T1000 (cell line): ENCODE results near the gene SGCA.

Source experiments
- DNase-seq: peaks from one replicate; lab custom pipeline; 2025; ENCODE audit warnings: mixed read lengths; lab: John Stamatoyannopoulos, UW

Gene SGCA

DNA sequence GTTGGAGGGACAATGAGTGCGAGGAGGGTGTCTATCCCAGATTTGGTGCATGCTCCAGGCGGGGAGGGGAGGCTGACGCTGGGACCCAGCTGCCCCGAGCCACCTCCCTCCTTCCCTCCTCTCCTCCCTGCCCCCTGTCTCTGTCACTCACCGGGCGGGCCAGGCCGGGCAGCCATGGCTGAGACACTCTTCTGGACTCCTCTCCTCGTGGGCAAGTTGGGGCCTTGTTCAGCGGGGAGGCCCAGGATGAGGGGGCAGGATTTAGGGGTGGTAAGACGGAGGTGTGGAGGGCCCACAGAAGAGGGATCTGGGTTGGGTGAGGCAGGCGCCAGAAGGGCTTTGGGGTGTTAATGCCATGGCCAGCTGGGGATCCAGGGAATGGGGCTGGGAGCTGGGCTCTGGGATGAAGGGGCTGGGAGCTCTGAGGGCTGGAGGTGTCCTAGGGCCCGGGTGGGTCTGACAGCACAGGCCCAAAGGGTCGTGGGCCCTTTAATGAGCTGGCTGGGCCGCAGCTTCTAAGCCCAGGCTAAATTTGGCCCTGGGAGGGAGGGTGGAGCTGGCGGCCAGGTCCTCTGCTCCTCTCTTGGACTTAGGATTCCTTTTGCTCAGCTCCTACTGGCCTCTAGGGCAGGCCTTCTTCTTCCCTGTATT lies at the start of gene SGCA:
Gene SGCA (plus strand): TSS at position 139 of the 651 bp plus-strand sequence. CDS start 36 bp downstream, at position 175.
- no peak for DNase-seq

DNA sequence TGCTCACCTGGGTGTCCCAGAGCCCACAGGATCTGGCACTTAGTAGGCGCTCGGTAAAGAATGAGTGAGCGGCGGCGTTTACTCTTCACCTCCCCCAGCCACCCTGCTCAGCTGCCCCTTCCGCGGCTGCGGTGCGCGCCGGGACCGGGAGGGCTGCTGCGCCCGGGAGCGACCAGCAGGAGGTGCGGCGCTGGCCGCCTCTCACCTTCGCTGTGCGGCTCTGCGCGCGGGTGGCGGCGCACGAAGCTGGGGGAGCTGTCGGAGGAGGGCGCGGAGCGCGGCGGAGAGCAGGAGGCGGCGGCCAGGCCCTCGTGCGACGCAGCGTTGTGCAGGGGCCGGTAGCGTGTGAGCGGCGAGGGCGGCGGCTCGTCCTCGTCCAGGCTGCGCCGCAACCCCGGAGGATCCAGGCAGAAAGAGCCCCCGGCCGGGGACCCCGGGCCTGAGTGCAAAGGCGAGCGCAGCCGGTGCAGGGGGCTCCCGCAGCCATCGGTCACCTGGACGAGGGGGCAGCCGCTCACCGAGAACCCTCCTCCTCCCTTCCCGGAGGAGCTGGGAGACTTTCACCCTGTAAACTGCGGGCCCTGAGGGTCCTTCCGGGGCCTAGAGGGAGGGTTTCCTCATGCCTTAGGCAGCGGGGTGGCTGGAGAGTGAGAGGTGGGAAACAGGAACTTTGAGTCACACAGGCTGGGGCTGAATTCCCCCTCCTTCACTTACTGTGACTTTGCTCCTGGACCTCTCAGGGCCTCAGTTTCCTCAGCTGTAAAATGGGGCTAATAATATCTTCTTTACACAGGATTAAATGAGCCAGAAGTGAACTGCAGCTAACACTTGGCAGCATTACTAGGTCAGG lies 48.4 kb upstream of the SGCA start:
- DNase-seq, result no peak

DNA sequence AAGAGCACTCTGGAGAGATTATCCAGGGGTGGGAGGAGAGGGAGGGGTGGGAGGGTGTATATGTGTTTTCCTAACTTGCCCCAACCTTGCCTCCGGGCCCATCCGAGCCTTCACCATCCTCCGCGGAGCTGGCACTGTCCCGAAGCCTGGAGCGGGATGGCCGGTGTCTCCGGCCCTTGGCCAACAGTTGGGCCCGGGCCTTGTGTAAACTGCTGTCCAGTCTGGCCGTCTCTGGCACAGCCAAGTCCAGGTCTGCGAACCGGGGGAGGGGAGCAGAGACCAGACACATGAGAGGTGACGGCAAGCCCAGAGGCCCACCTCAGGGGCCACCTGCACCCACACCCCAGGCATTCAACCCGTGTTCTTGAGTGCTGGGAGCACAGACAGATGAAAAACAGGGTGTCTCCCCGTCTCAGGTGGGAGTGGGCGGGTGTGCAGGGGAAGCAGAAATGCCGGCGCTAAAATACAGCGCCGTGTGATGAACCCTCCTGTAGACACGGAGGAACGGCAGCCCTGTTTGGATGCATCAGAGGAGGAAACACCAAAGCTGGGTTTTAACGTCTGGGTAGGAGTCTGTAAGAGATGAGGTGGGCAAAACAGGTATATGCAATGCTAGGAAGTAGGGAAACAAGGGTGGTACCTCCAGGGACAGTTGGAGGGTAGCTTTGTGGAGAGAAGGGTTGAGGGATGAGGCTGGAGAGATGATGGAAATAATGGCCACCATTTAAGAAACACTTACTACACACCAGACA lies 47.6 kb upstream of the SGCA start:
- DNase-seq, result no peak

DNA sequence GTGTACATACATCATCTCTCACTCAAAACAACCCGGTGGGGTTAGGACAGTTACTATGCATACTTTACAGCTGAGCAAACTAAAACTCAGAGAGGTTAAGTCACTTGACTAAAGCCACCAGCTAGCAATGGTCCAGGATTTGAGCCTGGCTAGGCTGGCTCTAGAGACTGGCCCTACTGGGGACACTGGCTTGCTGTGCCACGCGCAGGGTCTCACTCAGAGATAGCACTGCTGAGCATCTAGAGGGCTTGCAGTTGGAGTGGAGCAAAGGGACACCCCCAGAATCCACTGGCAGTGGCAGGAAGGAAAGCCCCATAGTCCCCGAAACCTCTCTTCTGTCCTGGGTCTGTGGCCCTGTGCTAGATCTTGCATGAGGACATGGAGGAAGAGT lies 47.0 kb upstream of the SGCA start:
- DNase-seq, result no peak

DNA sequence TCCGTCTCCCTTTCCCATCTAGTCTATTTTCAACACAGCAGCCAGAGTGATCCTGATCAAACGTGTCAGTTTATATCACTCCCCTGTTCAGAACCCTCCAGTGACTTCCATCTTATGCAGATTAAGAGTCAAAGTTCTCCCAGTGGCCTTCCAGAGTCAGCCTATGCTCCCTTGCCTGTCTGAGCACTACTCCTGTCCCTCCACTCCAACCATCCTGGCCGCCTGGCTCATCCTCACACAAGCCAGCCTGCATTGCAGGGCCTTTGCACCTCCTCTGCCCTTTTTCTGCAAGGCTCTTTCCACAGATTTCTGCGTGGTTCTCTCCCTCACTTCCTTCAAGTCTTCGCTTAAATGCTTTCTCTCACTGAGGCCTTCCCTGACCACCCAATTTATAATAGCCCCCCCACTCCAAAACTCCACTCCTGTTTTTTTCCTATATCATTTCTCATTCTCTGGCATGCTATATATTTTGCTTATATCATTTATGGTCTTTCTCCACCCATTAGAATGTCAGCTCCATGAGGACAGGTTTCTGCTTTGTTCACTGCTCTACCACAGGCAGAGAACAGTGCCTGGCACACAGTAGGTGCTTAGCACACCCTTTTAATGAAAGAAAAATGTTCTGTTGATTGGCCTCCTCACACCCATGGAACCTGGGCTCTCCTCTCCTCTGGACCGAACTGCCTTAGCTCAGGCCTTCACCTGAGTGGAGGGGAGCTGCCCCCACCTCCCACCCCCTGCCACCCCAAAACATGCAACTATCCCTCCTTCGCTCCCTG lies 45.1 kb upstream of the SGCA start:
- no peak for DNase-seq

DNA sequence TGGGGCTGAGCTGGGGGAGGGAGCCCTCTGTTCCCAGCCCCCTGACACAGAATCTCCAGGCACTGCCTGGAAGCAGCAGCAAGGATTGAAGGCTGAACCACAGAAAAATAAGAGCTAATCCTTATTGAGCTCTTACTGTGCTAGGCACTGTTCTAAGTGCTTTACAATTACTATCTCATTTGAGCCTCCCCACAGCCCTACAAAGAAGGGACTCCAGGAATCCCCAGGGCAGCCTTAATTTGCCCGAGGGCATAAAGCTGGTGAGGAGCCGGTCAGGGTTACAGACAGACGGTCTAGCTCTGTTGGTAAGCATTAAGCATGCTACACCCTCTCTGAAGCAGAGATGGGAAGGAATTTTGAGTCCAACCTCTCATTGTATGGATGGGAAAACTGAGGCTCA lies 42.9 kb upstream of the SGCA start:
- no peak for DNase-seq

DNA sequence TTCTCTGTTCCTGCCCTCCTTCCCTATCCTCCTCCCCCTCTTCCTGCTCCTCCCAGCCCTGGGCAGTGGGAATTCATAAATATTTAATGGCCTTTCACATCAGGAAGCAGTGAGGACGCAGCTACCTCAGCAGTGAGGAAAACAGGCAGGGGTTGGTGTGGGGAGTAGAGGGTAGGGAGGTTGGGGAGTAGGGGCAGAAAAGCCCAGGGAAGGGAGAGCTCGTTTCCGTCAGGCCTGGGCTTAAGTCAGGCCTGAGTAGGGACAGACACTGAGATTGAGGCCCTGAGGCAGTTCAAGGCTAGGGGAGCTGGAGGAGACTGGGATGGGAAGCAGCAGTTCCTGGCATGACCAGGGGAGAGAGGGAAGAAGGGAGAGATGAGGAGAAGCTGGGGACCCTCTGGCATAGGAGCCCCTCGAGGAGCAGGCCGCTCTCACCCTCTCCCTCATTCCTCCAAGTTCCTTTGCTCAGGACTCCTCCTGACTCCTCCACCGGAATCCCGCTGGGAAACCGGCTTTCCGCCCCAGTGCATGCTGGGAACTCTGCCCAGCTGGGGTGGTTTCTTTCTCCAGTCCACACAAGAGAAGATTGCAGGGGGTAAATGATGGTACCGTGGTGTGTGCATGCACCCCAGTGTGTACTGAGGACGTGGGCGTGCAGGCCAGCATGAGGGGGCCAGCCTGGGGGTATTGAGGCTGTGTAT lies 42.0 kb upstream of the SGCA start:
- DNase-seq, result no peak

DNA sequence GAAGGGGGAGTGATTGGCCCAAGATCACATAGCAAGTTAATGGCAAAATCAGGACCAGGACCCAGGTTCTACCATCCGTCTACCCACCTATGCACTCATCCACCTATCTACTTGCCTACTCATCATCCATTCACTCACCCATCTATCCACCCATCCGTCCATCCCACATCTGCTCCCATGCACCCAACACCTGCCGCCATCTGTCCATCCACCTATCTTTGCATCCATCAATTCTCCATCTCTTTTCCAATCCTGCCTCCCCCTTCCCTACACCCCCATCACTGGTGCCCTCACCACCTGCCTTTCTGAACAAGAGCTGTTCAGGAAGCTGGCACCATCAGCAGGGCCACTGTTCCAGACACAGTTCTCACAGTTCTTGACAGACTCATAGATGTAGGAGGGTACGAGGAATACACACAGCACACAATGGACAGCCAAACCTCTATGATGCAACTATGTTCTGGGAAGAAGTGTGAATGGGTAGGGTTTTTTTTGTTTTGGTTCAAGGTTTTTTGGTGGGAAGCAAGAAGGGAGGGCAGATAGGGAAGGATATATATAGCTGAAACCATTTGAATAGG lies 40.3 kb upstream of the SGCA start:
- no peak for DNase-seq

DNA sequence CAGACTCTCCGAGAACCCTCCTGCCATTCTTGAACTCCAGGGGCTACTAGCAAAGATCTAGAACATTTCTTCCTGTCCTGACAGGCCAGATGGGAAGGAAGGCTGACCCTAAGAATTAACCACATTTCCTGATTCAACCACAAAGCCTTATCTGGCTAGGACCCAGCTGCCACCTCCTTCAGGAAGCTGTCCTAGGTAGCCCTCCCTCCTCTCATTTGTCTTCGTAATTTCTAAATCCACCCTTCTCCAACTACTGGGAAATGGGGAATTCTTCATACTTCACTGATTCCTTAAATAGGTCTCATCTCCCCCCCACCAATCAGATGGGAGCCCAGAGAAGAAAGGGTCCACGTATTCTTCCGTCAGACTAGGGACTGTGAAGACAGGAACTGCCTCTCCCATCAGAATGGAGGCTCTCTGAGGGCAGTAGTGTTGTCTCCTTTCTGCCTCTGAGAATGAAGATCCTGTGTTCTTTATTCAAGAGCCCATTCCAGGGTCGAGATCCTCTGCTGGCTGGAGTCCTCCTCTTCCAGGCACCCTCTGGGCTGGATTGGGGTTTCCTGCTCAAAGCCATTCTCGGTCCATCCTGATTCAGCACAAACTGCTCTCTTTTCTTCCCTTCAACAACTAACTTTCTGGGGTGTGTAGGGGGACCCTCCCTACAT lies 38.0 kb upstream of the SGCA start:
- DNase-seq, result no peak

DNA sequence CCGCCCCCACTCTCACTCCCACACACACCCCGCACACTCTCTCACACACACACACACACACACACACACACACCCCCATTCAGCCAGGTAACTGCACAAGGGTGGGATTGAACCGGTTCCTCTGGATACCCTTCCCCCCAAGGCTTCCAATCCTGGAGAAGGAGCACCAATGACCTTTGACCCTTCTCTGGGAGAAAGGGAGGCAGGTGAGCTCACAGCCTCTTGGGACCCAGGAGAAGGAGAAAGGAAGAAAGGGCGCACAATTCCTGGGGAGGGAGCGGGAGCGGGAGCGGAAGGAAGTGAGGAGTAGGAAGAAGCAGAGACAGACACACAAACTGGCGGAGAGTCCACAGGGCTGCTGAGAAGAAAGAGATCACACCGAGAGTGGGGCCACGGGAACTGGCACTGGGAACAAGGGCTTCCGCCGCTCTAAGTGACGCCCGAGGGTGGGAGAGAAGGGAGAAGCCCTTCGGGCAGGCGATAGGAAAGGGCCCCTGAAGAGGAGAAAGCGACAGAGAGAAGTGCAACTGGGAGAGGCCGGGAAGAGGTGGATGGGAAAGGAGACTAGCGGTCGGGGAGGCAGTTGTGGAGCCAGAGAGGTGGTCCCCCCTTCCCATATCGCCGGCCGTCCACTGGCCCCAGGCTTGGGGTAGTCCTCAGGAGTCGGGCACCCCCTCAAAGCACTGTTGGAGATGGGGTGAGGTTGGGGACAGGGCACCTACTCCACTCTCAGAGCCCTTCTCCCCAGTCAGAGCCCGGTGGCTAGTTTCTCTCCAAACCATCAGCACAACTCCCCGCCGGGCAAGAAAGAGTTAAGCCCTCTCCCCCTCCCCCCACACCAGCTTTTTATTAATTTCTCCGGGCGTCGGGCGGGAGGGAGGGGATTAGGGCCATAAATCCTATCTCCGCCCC lies 37.1 kb upstream of the SGCA start:
- no peak for DNase-seq

DNA sequence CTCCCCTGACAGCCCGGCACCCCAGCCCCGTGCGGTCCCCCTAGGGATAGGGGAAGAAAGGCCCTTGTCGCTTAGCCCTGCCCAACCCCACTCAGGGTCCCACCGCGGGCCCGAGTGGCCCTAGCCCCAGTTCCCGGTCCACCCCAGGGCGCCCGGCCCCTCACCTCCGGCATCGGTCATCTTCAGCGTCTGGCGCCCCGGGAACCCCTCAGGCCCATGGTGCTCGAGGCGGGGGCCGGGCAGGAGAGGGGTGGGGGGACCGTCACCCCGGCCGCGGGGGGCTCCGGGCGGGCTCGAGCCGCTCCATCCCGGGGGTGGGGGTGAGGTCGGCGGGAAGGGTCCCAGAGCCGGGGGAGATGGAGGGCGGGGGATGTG lies 36.5 kb upstream of the SGCA start:
- DNase-seq, result no peak

DNA sequence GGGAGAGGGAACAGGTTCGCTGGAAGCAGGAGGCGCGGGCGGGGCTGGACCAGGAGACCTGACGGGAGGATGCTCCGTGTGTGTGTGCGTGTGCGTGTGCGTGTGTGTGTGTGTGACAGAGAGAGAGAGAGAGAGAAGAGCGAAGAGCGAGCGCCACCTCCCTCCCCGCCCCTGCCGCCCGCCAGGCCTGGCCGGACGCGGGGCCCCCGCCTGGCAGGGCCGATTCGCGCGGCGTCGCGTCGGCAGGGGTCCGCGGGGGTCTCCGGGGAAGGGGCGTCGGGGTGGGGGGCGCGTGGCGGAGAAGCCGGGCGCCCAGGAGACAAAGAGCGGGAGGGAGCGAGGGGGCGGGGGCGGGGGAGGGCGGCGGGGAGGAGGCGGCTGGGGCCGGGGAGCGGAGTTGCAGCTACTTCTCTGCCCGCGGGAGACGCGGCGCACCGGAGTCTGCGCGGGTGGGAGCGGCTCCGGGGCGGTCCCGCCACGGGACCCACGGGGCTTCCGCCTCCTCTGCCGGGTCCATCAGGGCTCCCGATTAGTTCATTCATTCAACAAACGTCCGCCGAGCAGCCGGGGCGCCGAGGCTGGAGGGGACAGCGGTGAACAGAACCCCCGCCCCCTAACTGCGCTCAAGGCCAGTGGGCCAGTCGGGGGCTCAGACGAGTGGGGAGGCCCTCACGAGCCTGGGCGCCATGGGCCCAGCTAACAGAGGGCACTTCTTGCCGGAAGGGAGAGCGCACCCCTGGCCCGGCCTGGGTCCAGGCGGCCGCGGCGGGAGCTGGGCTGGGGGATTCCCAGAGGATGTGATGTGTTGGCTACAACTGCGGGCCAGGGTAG lies 35.9 kb upstream of the SGCA start, which contains the start of gene SAMD14:
Gene SAMD14 (minus strand): TSS at position 433 of the 831 bp plus-strand sequence. CDS start 5,201 bp downstream, outside the sequence.
- no peak for DNase-seq

DNA sequence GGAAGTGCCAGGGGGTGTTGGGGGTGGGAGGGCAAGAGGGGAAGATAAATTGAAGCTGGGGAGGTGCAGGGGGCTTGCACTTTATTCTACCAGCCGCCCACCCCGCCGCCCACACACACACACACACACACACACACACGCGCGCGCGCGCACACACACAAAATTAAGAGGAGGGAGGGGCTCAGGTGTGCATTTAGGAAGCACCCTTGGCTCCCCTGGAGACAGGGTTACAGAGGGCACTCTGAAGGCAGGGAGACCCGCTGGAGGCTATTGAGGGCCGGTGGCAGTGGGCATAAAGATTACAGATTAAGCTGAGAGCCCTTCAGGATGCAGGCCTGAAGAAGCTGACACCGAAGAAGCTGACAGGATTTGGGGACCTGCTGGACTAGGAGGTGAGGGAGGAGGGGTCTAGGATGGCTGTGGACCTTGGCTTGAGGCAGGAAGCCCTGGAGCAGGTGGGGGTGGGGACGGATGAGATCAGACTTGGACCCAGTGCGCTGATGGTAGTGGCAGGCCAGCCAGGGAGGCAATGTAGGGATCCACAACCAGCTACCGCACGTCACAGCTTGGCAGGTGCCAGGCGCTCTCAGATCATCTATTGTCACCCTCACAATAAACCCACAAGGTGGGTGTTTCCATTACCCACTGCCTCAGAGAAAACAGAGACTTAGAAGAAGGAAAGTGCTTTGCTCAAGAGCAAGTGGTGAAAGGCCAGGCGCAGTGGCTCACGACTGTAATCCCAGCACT lies 35.1 kb upstream of the SGCA start:
- DNase-seq, result no peak

DNA sequence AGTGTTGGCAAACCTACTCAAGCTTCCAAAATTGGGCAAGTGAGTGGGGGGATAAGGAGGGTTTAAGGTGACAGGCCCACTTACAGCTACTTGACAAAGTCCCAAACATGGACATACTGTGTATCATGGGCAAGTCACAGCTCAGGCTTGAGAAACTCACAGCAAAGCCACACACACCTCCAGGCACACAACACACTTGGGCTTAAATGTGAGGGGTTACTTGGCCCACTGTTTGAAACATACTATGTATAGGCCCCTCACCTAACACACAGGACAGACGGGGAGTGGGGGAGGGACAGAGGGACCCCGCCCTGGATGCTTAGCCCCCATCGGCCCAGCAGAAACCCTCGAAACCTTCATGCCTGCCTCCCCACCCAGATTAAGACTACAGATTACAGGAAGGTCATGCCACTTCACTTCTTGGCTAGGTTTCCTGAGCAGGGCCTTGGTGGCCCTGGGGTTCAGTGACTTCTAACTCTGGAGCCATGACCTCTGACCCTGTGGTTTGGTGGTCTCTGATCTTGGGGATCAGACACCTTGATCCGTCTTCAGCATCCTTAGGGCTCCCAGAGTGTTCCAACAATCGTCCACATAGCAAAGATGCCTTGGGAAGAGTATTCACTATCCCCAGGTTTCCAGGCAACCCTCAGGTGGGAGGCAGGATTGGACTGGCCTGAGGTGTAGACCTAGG lies 33.6 kb upstream of the SGCA start:
- DNase-seq, result no peak

DNA sequence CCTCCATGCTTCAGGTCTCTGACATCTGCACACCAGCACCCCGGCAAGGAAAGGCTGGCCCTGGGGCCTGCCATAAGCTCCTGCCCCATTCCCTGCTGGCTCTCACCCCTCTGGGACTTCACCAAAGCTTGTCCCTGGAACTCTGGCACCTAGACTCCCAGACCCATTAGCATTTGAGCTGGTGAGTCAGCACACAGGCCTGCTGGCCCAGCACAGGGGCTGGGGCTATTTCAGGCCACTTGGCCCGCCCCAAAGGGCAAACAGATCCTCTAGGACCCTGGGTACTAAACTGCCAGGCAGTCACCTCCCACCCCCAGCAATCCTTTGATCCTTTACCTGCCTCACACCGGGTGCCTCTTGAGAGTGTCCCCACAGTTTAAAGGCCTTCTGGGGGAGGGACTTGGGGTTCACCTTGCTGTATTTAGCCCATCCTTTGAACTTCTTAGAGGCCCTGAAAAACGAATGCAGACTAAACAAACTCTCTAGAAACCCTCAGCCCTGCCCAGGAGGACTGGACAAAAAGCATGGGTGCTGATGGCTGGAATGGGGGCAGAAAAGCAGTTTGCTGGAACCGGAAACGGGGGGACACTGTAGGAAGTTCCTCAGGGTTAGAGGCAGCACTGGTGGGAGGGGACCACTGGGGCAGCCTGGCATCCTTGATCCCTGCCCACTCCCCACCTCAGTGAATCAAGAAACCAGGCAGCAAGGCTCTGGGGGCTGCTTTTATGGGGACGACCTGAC lies 32.6 kb upstream of the SGCA start:
- DNase-seq, result no peak

DNA sequence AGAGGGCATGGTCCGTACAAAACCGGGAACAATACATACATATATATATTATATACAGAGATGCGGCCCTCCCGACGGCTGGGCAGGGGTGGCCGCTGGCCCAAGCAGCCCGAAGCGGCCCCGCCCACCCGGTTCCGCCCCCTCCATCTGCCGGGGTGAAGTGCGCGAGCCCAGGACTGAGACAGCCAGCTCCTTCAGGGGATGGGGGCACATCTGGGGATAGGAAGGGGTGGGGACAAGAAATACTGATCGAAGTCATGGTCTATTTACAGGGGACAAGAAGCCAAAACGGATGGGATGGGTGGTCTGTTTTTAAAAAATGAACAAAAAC lies 32.1 kb upstream of the SGCA start:
- DNase-seq, result no peak
